Effector CD4-positive, alpha-beta T cell (primary cell): ENCODE results near the gene SLC35F3.

Experiments
- DNase-seq: peaks from one replicate; pipeline ENCODE4 v3.0.0-alpha.2; 2020

Gene SLC35F3

GRCh38 chr1:233912909-233913308, 8.4 kb downstream of the SLC35F3 start:
- DNase-seq: no peak

- no peak for DNase-seq
Observed at GRCh38 chr1:233916706-233917105, 12.2 kb downstream of the SLC35F3 start.

DNA sequence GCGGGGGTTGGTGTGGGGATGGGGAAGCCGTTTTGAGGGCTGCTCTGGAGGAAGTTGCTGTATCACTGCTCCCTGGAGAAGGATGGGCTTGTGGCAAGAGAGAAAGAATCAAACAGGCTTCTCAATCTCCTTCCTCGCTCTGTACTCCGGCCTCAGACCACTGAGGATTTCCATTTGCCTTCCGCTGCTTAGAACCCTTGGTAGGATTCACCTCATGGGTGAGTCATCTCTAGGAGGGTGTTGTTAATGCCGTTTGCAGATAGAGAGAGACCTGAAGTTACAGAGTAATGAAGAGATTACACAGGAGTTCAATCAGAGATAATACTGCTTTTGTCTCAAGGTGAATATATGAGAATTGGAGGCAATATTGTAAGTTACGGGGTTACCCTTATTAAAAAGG, 15.3 kb downstream of the SLC35F3 start:
- DNase-seq: no peak

GRCh38 chr1:233928123-233928522, 23.6 kb downstream of the SLC35F3 start:
- no peak for DNase-seq

DNA sequence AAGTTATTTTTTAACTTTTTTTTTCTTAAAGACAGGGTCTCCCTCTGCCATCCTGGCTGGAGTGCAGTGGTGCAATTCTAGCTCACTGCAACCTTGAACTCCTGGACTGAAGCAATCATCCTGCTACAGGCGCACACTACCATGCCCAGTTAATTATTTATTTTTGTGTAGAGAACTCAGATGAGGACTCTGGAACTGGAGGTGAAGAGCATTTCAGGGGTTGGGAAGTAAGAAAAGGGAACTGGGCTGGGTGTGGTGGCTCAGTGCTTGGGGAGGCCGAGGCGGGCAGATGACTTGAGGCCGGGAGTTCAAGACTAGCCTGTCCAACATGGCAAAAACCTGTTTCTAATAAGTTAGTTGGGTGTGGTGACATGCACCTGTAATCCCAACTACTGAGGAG, 28.9 kb downstream of the SLC35F3 start:
- no peak for DNase-seq

DNA sequence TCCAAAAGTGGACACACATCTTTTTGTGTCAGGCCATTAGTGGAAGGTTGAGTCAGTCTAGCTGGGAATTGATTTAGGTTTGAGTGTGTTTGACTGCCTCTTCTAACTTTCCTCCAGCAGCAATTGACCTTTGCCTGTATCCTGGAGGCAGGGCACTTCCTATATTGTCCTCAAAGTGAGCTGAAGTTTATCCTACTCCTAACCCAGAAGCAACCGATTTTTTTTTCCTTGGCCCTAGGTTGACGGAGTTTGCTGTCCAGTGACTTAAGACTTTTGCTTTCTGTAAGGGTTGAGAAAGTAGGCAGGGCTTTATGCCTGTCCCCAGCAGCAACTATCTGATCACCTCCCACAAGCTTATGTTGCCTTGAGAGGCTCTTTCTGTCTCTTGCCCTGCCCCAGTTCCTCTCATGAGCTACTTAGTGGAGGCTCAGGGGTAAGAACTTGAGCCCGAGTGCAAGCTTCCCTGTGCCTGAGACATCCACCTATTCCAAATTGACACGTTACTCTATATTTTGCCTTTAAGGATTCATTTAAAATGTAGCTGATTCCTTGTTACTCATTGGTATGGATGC, 30.9 kb downstream of the SLC35F3 start:
- DNase-seq: no peak

DNA sequence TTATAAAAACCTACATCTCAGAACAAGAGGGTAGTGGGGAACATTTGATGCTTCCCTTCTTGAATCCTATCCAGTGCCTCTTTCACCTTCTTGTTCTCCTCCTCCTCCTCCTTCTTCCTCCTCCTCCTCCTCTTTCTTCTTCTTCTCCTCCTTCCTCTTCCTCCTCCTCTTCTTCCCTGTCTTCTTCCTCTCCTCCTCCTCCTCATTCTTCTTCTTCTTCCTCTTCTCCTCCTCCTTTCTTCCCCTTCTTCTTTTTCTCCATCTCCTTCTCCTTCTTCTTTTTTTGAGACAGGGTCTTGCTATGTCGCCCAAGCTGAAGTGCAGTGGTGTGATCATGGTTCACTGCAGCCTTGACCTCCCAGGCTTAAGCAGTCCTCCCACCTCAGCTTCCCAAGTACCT, 31.9 kb downstream of the SLC35F3 start:
- DNase-seq: no peak

GRCh38 chr1:233936842-233937241, 32.4 kb downstream of the SLC35F3 start:
- DNase-seq: no peak

DNA sequence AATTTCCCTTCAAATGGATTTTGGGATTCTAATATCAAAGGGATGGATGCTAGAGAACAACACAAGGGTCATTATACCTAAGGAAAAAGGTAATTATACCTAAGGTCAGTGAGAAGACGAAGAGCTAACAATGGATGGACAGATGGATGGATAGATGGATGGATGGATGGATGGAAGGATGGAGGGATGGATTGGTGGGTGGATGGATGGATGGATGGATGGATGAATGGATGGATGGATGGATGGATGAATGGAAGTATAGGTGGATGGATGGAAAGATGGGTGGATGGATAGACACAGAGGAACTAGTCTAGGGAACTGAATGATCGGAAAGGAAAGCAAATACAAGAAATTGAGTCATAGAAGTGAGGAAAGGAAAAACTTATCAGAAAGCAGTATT, 34.0 kb downstream of the SLC35F3 start:
- no peak for DNase-seq

GRCh38 chr1:233939451-233939850, 35.0 kb downstream of the SLC35F3 start:
- DNase-seq: no peak

GRCh38 chr1:233940908-233941307, 36.4 kb downstream of the SLC35F3 start:
- DNase-seq: no peak

- no peak for DNase-seq
Observed at GRCh38 chr1:233944601-233945000, 40.1 kb downstream of the SLC35F3 start.

GRCh38 chr1:233945573-233945972, 41.1 kb downstream of the SLC35F3 start:
- DNase-seq: no peak

DNA sequence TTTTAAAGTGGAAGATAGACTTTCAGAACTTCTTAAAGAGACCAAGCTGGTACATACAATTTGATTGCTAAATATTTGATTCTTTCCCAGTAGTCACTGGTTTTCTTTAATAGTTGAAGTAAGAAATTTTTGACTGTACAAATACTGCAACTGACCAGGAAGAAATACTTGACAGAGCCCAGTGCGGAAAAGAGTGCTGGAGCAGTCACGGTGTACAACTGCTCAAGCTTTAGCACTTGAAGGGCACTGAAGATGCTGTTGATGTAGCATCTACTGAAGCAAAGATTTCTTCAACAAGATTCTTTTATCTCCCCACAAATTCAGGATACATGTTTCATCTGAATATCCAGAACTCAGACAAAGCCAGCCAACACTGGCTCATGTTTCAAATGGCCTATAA, 41.5 kb downstream of the SLC35F3 start:
- no peak for DNase-seq

DNA sequence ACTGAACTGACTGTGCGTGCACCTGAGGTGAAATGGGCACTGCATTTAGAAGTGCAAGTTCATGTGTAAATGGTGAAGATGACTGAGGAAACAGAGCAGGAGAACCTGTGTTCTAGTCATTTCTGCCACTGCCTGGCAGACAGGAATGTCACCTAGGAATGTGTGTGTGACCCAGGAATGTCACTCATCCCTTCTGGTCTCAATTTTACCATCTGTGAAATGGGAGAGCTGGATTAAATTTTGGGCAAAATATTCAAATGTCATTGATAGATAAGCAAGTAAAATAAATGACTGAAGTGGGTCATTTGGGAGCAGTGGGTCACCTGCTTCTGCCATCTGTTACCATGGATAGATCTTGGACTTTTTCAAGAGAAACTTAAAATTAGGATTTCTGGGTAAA, 42.2 kb downstream of the SLC35F3 start:
- no peak for DNase-seq

DNA sequence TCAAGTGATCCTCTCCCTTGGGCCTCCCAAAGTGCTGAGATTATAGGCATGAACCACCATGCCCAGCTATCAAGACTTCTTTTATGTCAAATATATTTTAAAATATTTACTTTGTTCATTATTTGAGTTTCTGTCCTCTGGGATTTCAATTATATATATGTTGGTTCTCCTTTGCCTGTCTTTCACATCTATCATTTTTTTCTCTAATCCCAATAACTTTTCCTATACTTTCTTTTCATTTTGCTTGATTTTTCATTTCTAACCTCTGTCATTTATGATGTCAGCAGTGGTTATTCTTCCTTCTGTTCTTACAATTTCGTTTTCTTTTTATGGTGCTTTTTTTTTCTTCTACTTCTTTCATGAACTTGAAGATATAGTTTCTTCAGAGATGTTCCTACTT, 47.3 kb downstream of the SLC35F3 start:
- no peak for DNase-seq

- no peak for DNase-seq
Observed at GRCh38 chr1:233957691-233958090, 53.2 kb downstream of the SLC35F3 start.

GRCh38 chr1:233959102-233959501, 54.6 kb downstream of the SLC35F3 start:
- no peak for DNase-seq

- DNase-seq: no peak
Observed at GRCh38 chr1:233959971-233960370, 55.5 kb downstream of the SLC35F3 start.

GRCh38 chr1:233960386-233960785, 55.9 kb downstream of the SLC35F3 start:
- no peak for DNase-seq

- DNase-seq: no peak
Observed at GRCh38 chr1:233962878-233963277, 58.4 kb downstream of the SLC35F3 start.

GRCh38 chr1:233965856-233966255, 61.4 kb downstream of the SLC35F3 start:
- DNase-seq: no peak

- DNase-seq: no peak
Observed at GRCh38 chr1:233971753-233972152, 67.3 kb downstream of the SLC35F3 start.

DNA sequence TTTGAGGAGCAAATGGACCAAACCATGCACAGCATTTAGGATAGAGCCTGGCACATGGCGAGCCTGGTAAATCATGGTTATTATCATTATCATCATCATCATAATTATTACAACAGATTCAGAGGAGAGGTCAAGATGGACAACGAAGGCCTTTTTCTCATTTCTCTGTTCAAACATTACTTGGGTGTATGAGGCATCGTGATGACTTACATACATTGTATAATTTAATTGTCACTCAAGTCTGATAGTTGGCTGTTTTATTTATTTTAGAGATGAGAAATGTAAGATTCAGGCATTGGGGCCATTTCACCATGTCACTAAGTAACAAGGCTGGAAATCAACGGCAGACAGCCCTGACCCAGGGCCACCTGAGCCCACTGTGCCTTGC, 68.1 kb downstream of the SLC35F3 start:
- DNase-seq: no peak

DNA sequence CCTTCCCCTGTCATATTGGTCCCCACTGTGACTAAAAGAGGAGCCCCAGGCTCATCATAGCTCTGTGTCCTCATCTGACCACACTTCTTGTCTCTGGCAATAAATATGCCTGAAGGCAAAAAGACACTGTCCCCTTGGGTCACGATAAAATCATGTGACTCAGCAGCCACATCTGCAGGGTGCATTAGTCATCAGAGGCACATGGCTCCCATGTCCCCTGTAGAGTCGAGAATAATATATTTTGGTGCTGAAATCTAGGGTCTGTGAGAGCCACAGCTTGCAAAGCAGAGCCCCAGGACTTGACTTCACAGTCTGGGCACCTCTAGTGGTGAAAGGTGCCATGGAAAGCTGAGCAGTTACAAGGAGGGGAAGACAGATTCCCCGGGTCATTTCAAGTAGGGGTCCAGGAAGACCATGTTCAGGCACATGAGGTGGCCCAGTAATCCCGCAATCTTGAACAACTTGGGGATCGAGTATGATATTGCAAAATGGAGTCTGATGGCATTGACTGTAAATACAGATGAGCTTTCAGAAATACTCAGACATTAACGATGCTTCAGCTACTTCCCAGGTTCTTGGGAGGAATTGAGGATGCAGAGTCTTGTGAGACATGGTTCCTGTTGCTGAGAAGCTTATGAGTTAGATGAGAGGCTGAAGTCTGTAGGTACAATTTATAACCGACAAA, 68.6 kb downstream of the SLC35F3 start:
- no peak for DNase-seq
